GM12878 (cell line): ENCODE measurements around the gene LRRC15. TPM values are rescaled to one million over a fixed set of nuclear protein-coding genes. Genes with fewer than 3 reads are reported as not detected.
A peak's percentile ranks its signal among the peaks of the same experiment; 100 is the strongest.

Experiments
- BHLHE40 ChIP-seq, 2 experiments: fragments of 450-650 bp in 1 of 2; IDR thresholded peaks; 2 replicates each; pipeline ENCODE4 v1.6.1; 2011 to 2017; ENCODE audit warnings: low read depth in 2 of 2, borderline replicate concordance in 1 of 2, improper control_type of control experiment in 1 of 2, low read length in 1 of 2, mild to moderate bottlenecking in 1 of 2
- BMI1 ChIP-seq: fragments of 450-650 bp; IDR thresholded peaks from 2 replicates; pipeline ENCODE4 v1.6.1; 2016; ENCODE audit warnings: mild to moderate bottlenecking, moderate library complexity, borderline replicate concordance
- ETV6 ChIP-seq, 2 experiments: fragments of 450-650 bp in 1 of 2; IDR thresholded peaks in 1 of 2; conservative IDR thresholded peaks in 1 of 2; 2 replicates each; pipeline ENCODE4 v1.6.1; 2014; ENCODE audit warnings: antibody characterized with exemption in 1 of 2, borderline replicate concordance in 1 of 2, low read depth in 1 of 2, mild to moderate bottlenecking in 1 of 2, moderate library complexity in 1 of 2
- GATAD2B ChIP-seq: fragments of 450-650 bp; conservative IDR thresholded peaks from 2 replicates; pipeline ENCODE4 v1.6.1; 2017; ENCODE audit warnings: low read depth, mild to moderate bottlenecking, moderate library complexity
- IKZF1 ChIP-seq: fragments of 450-650 bp; conservative IDR thresholded peaks from 2 replicates; pipeline ENCODE4 v1.6.1; 2017; ENCODE audit warnings: antibody characterized with exemption, mild to moderate bottlenecking
- NFIC ChIP-seq: IDR thresholded peaks from 2 replicates; pipeline ENCODE4 v1.6.1; 2012; ENCODE audit warnings: low read depth, mild to moderate bottlenecking, inconsistent platforms, low read length, moderate library complexity
- PAX5 ChIP-seq: IDR thresholded peaks from 2 replicates; pipeline ENCODE4 v1.6.1; 2011; ENCODE audit warnings: low read depth, low read length, borderline replicate concordance
- PAX8 ChIP-seq: fragments of 450-650 bp; IDR thresholded peaks from 2 replicates; pipeline ENCODE4 v1.6.1; 2017; ENCODE audit warnings: mild to moderate bottlenecking, moderate library complexity
- RUNX3 ChIP-seq: IDR thresholded peaks from 2 replicates; pipeline ENCODE4 v1.6.1; 2012; ENCODE audit warnings: low read length, inconsistent platforms
- SREBF1 ChIP-seq: IDR thresholded peaks from 2 replicates; pipeline ENCODE4 v1.6.1; 2012; ENCODE audit warnings: mild to moderate bottlenecking, low read length
- ZNF384 ChIP-seq: IDR thresholded peaks from 2 replicates; pipeline ENCODE4 v1.6.1; 2012; ENCODE audit warnings: low read depth, mild to moderate bottlenecking, low read length, improper control_type of control experiment, borderline replicate concordance
- ZNF622 ChIP-seq: fragments of 450-650 bp; IDR thresholded peaks from 2 replicates; pipeline ENCODE4 v1.6.1; 2017; ENCODE audit warnings: mild to moderate bottlenecking, inconsistent platforms
- polyA plus RNA-seq, 11 experiments: library from polyadenylated mRNA; depleted of rRNA in 4 of 11; unstranded in 6 of 11; stranded (reverse) in 5 of 11; fragments of >200 nt; fragmentation: Nextera tagmentation in 4 of 11; fragmentation: Illumina TruSeq in 1 of 11; extraction: Ambion mirVana in 4 of 11; extraction: Trizol in 1 of 11; gene quantifications; 1 replicate in 1 of 11; 2 replicates in 10 of 11; pipeline versions ENCODE4 v1.2.1 to v1.2.3, GENCODE V29; 2011 to 2016; ENCODE audit warnings: inconsistent platforms in 2 of 11, missing spikeins in 2 of 11, low read depth in 1 of 11
- total RNA-seq, 4 experiments: library from RNA; depleted of rRNA in 3 of 4; stranded (reverse); fragments of >200 nt in 3 of 4; fragmentation: Illumina TruSeq in 1 of 4; extraction: Trizol in 1 of 4; gene quantifications; 2 replicates each; pipeline versions ENCODE4 v1.2.1 to v1.2.3, GENCODE V29; 2013 to 2021
- TF ChIP-seq, protein P1 (sequence below): fragments of 450-650 bp; IDR thresholded peaks from 2 replicates; pipeline ENCODE4 v1.6.1; 2016; ENCODE audit warnings: mild to moderate bottlenecking, moderate library complexity, borderline replicate concordance
- TF ChIP-seq, protein P2 (sequence below): IDR thresholded peaks from 2 replicates; pipeline ENCODE4 v1.6.1; 2011; ENCODE audit warnings: low read depth, low read length, improper control_type of control experiment, borderline replicate concordance
- TF ChIP-seq, protein P3 (sequence below): fragments of 450-650 bp; IDR thresholded peaks from 2 replicates; pipeline ENCODE4 v1.6.1; 2017; ENCODE audit warnings: mild to moderate bottlenecking, moderate library complexity

LRRC15 gene
- total and polyA plus RNA-seq, 10 of the 15 experiments (the other 5 are each of a cell fraction or from before 2014, with no cell fraction given), result not detected

DNA sequence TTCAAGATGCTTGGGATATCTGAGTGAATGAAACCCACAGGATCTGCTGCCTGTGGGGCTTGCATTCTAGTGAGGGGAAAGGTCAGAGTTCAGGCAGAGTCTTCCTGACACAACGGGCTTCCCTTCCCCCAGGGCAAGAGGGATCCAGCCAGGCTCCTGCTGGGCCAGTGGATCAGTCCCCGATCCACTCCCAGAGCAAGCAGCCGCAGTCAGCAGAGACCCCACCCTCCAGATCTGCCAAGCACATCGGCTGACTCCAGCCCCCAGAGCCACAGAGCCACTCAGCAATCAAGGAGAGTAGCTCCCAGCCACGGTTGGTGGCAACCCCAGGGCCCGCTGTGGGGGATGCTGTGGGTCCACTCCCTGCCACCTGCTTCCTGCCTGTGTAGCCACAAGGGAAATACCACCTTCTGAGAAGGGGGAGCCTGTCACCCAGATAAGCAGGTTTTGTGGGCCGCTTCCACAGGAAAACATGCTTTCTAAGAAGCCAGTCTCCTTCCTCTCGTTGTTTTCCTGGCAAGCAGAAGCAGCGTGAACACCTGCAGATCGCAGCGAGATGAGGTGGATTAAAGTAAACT is 63.3 kb downstream of the LRRC15 start (continued):
- TF ChIP-seq, protein P1, sequence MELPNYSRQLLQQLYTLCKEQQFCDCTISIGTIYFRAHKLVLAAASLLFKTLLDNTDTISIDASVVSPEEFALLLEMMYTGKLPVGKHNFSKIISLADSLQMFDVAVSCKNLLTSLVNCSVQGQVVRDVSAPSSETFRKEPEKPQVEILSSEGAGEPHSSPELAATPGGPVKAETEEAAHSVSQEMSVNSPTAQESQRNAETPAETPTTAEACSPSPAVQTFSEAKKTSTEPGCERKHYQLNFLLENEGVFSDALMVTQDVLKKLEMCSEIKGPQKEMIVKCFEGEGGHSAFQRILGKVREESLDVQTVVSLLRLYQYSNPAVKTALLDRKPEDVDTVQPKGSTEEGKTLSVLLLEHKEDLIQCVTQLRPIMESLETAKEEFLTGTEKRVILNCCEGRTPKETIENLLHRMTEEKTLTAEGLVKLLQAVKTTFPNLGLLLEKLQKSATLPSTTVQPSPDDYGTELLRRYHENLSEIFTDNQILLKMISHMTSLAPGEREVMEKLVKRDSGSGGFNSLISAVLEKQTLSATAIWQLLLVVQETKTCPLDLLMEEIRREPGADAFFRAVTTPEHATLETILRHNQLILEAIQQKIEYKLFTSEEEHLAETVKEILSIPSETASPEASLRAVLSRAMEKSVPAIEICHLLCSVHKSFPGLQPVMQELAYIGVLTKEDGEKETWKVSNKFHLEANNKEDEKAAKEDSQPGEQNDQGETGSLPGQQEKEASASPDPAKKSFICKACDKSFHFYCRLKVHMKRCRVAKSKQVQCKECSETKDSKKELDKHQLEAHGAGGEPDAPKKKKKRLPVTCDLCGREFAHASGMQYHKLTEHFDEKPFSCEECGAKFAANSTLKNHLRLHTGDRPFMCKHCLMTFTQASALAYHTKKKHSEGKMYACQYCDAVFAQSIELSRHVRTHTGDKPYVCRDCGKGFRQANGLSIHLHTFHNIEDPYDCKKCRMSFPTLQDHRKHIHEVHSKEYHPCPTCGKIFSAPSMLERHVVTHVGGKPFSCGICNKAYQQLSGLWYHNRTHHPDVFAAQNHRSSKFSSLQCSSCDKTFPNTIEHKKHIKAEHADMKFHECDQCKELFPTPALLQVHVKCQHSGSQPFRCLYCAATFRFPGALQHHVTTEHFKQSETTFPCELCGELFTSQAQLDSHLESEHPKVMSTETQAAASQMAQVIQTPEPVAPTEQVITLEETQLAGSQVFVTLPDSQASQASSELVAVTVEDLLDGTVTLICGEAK, result no peak
- TF ChIP-seq ZNF384, result no peak
- no peak for TF ChIP-seq SREBF1
- TF ChIP-seq, protein P2, sequence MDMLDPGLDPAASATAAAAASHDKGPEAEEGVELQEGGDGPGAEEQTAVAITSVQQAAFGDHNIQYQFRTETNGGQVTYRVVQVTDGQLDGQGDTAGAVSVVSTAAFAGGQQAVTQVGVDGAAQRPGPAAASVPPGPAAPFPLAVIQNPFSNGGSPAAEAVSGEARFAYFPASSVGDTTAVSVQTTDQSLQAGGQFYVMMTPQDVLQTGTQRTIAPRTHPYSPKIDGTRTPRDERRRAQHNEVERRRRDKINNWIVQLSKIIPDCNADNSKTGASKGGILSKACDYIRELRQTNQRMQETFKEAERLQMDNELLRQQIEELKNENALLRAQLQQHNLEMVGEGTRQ, result no peak
- peak; percentile 28; the same call in 1 of the 2 replicates for TF ChIP-seq PAX5
- TF ChIP-seq ZNF622, result no peak
- TF ChIP-seq, protein P3, sequence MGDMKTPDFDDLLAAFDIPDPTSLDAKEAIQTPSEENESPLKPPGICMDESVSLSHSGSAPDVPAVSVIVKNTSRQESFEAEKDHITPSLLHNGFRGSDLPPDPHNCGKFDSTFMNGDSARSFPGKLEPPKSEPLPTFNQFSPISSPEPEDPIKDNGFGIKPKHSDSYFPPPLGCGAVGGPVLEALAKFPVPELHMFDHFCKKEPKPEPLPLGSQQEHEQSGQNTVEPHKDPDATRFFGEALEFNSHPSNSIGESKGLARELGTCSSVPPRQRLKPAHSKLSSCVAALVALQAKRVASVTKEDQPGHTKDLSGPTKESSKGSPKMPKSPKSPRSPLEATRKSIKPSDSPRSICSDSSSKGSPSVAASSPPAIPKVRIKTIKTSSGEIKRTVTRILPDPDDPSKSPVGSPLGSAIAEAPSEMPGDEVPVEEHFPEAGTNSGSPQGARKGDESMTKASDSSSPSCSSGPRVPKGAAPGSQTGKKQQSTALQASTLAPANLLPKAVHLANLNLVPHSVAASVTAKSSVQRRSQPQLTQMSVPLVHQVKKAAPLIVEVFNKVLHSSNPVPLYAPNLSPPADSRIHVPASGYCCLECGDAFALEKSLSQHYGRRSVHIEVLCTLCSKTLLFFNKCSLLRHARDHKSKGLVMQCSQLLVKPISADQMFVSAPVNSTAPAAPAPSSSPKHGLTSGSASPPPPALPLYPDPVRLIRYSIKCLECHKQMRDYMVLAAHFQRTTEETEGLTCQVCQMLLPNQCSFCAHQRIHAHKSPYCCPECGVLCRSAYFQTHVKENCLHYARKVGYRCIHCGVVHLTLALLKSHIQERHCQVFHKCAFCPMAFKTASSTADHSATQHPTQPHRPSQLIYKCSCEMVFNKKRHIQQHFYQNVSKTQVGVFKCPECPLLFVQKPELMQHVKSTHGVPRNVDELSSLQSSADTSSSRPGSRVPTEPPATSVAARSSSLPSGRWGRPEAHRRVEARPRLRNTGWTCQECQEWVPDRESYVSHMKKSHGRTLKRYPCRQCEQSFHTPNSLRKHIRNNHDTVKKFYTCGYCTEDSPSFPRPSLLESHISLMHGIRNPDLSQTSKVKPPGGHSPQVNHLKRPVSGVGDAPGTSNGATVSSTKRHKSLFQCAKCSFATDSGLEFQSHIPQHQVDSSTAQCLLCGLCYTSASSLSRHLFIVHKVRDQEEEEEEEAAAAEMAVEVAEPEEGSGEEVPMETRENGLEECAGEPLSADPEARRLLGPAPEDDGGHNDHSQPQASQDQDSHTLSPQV, result no peak
- TF ChIP-seq NFIC, result no peak
- TF ChIP-seq GATAD2B, result 0 out of 2 replicates have a peak, but pooled peaks have one; percentile 25
- peak in 1 of 2 experiments; percentile 43; a peak in 1 of 4 replicates for TF ChIP-seq ETV6 (conservative IDR thresholded peaks at IDR 0.05 in 1 of 2, IDR thresholded peaks at IDR 0.05 in 1 of 2; ENCODE audit: borderline replicate concordance in 1 of 2, low read depth in 1 of 2)
- TF ChIP-seq BHLHE40 (IDR thresholded peaks at IDR 0.05; ENCODE audit: borderline replicate concordance in 1 of 2, low read depth in 2 of 2, low read length in 1 of 2), result 0 out of 4 replicates have a peak, but pooled peaks of 1 of the 2 experiments have one; percentile 6
- TF ChIP-seq IKZF1, result 0 out of 2 replicates have a peak, but pooled peaks have one; percentile 48
- no peak for TF ChIP-seq BMI1
- TF ChIP-seq RUNX3, result peak; percentile 55
- TF ChIP-seq PAX8, result no peak
